ENCODE results near the gene NT5C1A. TPM values are rescaled to one million over a fixed set of nuclear protein-coding genes. Genes with fewer than 3 reads are reported as not detected.

Gene NT5C1A
- total RNA-seq, 1 experiment from 2014 or later: not detected

GRCh38 chr1:39668111-39668510, 3.8 kb downstream of the NT5C1A start:
- TF ChIP-seq CTCF (conservative IDR thresholded peaks at IDR 0.05): no peak
- peaks cover 7% of the 10 kb centered on the region for H3K23me2 ChIP-seq (ENCODE audit: insufficient read length, low read depth, low read length, poor library complexity, severe bottlenecking)
- H2BK120ac ChIP-seq (ENCODE audit: low read depth, low read length, poor library complexity, severe bottlenecking): no peak overlapping the region
- H3K9ac ChIP-seq (ENCODE audit: extremely low read depth, insufficient read length, low read length): no peak overlapping the region
- H3K9me3 ChIP-seq (ENCODE audit: control insufficient read depth, low read depth, low read length): no peaks in the 10 kb centered on the region
- H3K14ac ChIP-seq (ENCODE audit: insufficient read depth, low read length): no peak overlapping the region
- Mint-ChIP-seq H3K27me3 (ENCODE audit: low read depth) (peaks cover 98% of the 10 kb centered on the region), H3K9me3 (no peaks in the 10 kb centered on the region), H3K27ac (no peak overlapping the region), H3K4me1 (peaks cover 0 to 9% of the 10 kb centered on the region in 2 experiments; a peak in 2 of 4 replicates), H3K36me3 (ENCODE audit: insufficient read depth in 1 of 3, low read depth in 3 of 3) (no peaks in the 10 kb centered on the region; a peak in 2 of 7 replicates), H3K4me3 (no peak overlapping the region)
- H2AK5ac ChIP-seq (ENCODE audit: insufficient read length, low read length): no peak overlapping the region
- no peak overlapping the region for H4K8ac ChIP-seq (replicated peaks; ENCODE audit: insufficient read length, low read depth, low read length)
- H2BK15ac ChIP-seq (ENCODE audit: low read depth, low read length): no peak overlapping the region
- no peak overlapping the region for H3T11ph ChIP-seq (ENCODE audit: low read length)
- H3K4ac ChIP-seq (ENCODE audit: low read depth, low read length): no peak overlapping the region
- no peak overlapping the region for H3K27ac ChIP-seq (ENCODE audit: insufficient read length, low read depth, low read length)
- no peaks in the 10 kb centered on the region for H3K79me1 ChIP-seq (ENCODE audit: insufficient read depth, low read depth, low read length, poor library complexity, severe bottlenecking)
- WGBS (ENCODE audit: extremely low coverage, insufficient read length, low lambda C conversion rate): no CpG with 5 or more reads among the region's 3 CpGs
- no peaks in the 10 kb centered on the region for H3K4me1 ChIP-seq (ENCODE audit: insufficient read depth, low read length)
- H2AFZ ChIP-seq (ENCODE audit: low read length): no peak overlapping the region
- H2BK5ac ChIP-seq (ENCODE audit: insufficient read length, low read length): no peak overlapping the region
- H3K27me3 ChIP-seq (ENCODE audit: insufficient read depth, low read length): peaks cover 57% of the 10 kb centered on the region
- H4K91ac ChIP-seq (ENCODE audit: insufficient read length, low read depth, low read length): no peak overlapping the region
- no peak overlapping the region for H3K23ac ChIP-seq (ENCODE audit: insufficient read length, low read depth, low read length)
- H3K79me2 ChIP-seq (ENCODE audit: insufficient read depth, low read length): no peaks in the 10 kb centered on the region
- no peak overlapping the region for H4K5ac ChIP-seq (ENCODE audit: insufficient read length, low read depth, low read length)
- no peaks in the 10 kb centered on the region for H4K20me1 ChIP-seq (ENCODE audit: control insufficient read depth, insufficient read depth, insufficient read length)
- H3K4me2 ChIP-seq (ENCODE audit: insufficient read depth, insufficient read length, low read length): no peak overlapping the region
- no peak overlapping the region for H2BK12ac ChIP-seq (ENCODE audit: insufficient read length, low read depth, low read length)
- DNase-seq: no peak
- H2BK20ac ChIP-seq (ENCODE audit: low read depth, low read length, poor library complexity, severe bottlenecking): no peak overlapping the region
- H3K18ac ChIP-seq (ENCODE audit: insufficient read length, low read depth, low read length): no peak overlapping the region
- H3K56ac ChIP-seq (ENCODE audit: insufficient read length, low read depth, low read length): no peak overlapping the region
